ENCODE results near the gene MVB12B. TPM values are rescaled to one million over a fixed set of nuclear protein-coding genes. Genes with fewer than 3 reads are reported as not detected.

MVB12B gene
- total and polyA plus RNA-seq, 2 donors (not counting 1 experiment from before 2014, with no cell fraction given) = 2.5 to 2.6 TPM

DNA sequence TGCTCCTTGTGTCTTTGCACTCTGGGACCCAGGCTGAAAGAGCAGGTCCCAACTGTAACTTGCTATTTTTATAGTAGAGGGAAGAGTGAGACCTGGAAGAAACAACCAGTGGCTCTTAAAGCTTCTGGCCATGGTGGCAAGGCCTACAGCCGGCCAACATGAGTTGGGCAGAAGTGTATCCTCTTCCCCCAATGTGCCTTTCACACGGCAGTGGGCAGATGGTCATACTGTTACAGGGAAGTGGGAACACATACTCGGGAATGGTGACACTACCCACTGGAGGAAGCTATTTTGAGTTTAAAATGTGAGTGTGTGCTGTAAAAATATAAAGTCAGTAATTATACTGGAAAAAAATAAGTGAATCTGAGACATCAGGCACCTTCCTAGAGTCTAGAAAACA lies 116.0 kb downstream of the MVB12B start:
- TF ChIP-seq CTCF (conservative IDR thresholded peaks at IDR 0.05 in 1 of 2, IDR thresholded peaks at IDR 0.05 in 1 of 2; ENCODE audit: low read depth in 1 of 2, low read length in 2 of 2) = no peak
- no peak for TF ChIP-seq EZH2 (IDR thresholded peaks at IDR 0.05; ENCODE audit: low read length, missing control alignments)
- no peak overlapping the region for H3K4me3 ChIP-seq (replicated peaks in 1 of 4; ENCODE audit: control extremely low read depth in 1 of 4, insufficient read depth in 1 of 4, low read depth in 3 of 4, low read length in 4 of 4)
- H3K9me3 ChIP-seq (ENCODE audit: control insufficient read depth, insufficient read depth, low read depth, low read length) = no peaks in the 10 kb centered on the region
- no peaks in the 10 kb centered on the region for H4K20me1 ChIP-seq (ENCODE audit: control insufficient read depth, extremely low read depth, insufficient read depth, low read length)
- no peaks in the 10 kb centered on the region for H3K4me1 ChIP-seq (ENCODE audit: control insufficient read depth, extremely low read depth, insufficient read depth, low read length)
- H3K27ac ChIP-seq (ENCODE audit: insufficient read depth, low read length) = no peak overlapping the region
- H3K27me3 ChIP-seq (ENCODE audit: control insufficient read depth, insufficient read depth, low read length) = no peaks in the 10 kb centered on the region
- no peak for DNase-seq (ENCODE audit: low read depth in 2 of 2)
- H3K9ac ChIP-seq (ENCODE audit: insufficient read depth, low read length) = no peak overlapping the region
- H3K79me2 ChIP-seq (ENCODE audit: control insufficient read depth, insufficient read depth, low read length) = no peaks in the 10 kb centered on the region
- no peak overlapping the region for H2AFZ ChIP-seq (ENCODE audit: low read length)
- no peak overlapping the region for H3K4me2 ChIP-seq (ENCODE audit: extremely low read depth, insufficient read depth, low read length)
- H3K36me3 ChIP-seq (ENCODE audit: control insufficient read depth, insufficient read depth, low read length) = no peaks in the 10 kb centered on the region

DNA sequence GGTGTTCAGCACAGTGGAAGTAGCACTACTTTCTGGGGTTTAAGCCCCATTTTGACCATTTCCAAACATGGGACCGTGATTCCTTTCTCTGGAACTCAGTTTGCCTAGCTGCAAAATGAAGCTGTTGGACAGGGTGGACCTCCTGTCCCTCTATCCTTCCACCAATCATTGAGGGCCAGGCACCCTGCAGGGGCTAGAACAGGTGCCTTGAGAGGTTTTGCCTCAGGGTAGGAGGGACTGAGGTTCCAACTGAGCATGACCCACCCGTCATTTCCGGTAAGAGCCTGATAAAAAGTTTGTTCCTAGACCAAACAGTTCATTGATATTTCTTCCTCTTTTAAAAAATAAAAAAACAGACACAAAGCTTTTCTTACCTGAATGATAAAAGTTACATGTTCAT lies 116.5 kb downstream of the MVB12B start:
- Histone ChIP-seq H3K27me3 (ENCODE audit: control insufficient read depth, insufficient read depth, low read length) (no peaks in the 10 kb centered on the region), H2AFZ (ENCODE audit: low read length) (no peak overlapping the region), H3K4me3 (replicated peaks in 1 of 4; ENCODE audit: control extremely low read depth in 1 of 4, insufficient read depth in 1 of 4, low read depth in 3 of 4, low read length in 4 of 4) (no peak overlapping the region), H3K27ac (ENCODE audit: insufficient read depth, low read length) (no peak overlapping the region), H3K79me2 (ENCODE audit: control insufficient read depth, insufficient read depth, low read length) (no peaks in the 10 kb centered on the region), H3K36me3 (ENCODE audit: control insufficient read depth, insufficient read depth, low read length) (no peaks in the 10 kb centered on the region), H3K4me1 (ENCODE audit: control insufficient read depth, extremely low read depth, insufficient read depth, low read length) (no peaks in the 10 kb centered on the region), H3K9ac (ENCODE audit: insufficient read depth, low read length) (no peak overlapping the region), H4K20me1 (ENCODE audit: control insufficient read depth, extremely low read depth, insufficient read depth, low read length) (no peaks in the 10 kb centered on the region), H3K9me3 (ENCODE audit: control insufficient read depth, insufficient read depth, low read depth, low read length) (no peaks in the 10 kb centered on the region), H3K4me2 (ENCODE audit: extremely low read depth, insufficient read depth, low read length) (no peak overlapping the region)
- DNase-seq (ENCODE audit: low read depth in 2 of 2) = no peak
- TF ChIP-seq EZH2 (IDR thresholded peaks at IDR 0.05; ENCODE audit: low read length, missing control alignments) (no peak), CTCF (conservative IDR thresholded peaks at IDR 0.05 in 1 of 2, IDR thresholded peaks at IDR 0.05 in 1 of 2; ENCODE audit: low read depth in 1 of 2, low read length in 2 of 2) (no peak)

DNA sequence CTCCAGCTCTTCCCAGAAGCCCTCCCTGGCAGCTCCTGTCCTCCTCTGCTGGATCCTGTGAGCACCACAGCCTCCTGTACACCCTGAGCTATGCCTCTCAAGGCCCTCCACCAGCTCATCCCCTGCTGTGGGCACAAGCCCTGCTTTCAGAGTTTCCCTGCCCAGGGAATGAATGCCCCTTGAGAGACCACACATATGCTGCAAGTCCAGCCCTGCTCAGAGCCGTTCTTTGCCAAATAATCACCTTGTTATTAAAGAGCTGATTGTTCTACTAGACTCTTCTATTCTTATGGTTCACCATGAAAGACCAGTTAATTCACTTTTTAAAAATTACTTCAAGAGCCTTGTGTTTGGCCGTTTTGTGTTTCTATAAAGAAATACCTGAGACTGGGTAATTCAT lies 121.5 kb downstream of the MVB12B start:
- Histone ChIP-seq H3K27ac (ENCODE audit: insufficient read depth, low read length) (no peak overlapping the region), H3K9me3 (ENCODE audit: control insufficient read depth, insufficient read depth, low read depth, low read length) (no peaks in the 10 kb centered on the region), H3K9ac (ENCODE audit: insufficient read depth, low read length) (no peak overlapping the region), H3K4me3 (replicated peaks in 1 of 4; ENCODE audit: control extremely low read depth in 1 of 4, insufficient read depth in 1 of 4, low read depth in 3 of 4, low read length in 4 of 4) (no peak overlapping the region), H2AFZ (ENCODE audit: low read length) (no peak overlapping the region), H3K36me3 (ENCODE audit: control insufficient read depth, insufficient read depth, low read length) (no peaks in the 10 kb centered on the region), H4K20me1 (ENCODE audit: control insufficient read depth, extremely low read depth, insufficient read depth, low read length) (no peaks in the 10 kb centered on the region), H3K27me3 (ENCODE audit: control insufficient read depth, insufficient read depth, low read length) (no peaks in the 10 kb centered on the region), H3K79me2 (ENCODE audit: control insufficient read depth, insufficient read depth, low read length) (no peaks in the 10 kb centered on the region), H3K4me2 (ENCODE audit: extremely low read depth, insufficient read depth, low read length) (no peak overlapping the region), H3K4me1 (ENCODE audit: control insufficient read depth, extremely low read depth, insufficient read depth, low read length) (no peaks in the 10 kb centered on the region)
- no peak for TF ChIP-seq CTCF (conservative IDR thresholded peaks at IDR 0.05 in 1 of 2, IDR thresholded peaks at IDR 0.05 in 1 of 2; ENCODE audit: low read depth in 1 of 2, low read length in 2 of 2)
- no peak for TF ChIP-seq EZH2 (IDR thresholded peaks at IDR 0.05; ENCODE audit: low read length, missing control alignments)
- no peak for DNase-seq (ENCODE audit: low read depth in 2 of 2)

Measured in fibroblast of lung (primary cell).